PFSK-1 (cell line): Measurements from ENCODE around the gene FYCO1.

Source experiments
- FOXP2 ChIP-seq: optimal IDR thresholded peaks from 2 replicates; pipeline ENCODE3; 2011; ENCODE audit warnings: borderline replicate concordance, control low read depth, inconsistent platforms; ENCODE audit not compliant: insufficient read depth; ENCODE audit errors: extremely low read length, extremely low read depth
- POLR2AphosphoS5 ChIP-seq: IDR thresholded peaks from 2 replicates; pipeline ENCODE4 v1.6.1; 2012; ENCODE audit warnings: low read depth, mild to moderate bottlenecking, control low read depth, low read length, moderate library complexity
- REST ChIP-seq, 2 experiments: IDR thresholded peaks; 2 replicates each; pipeline versions ENCODE4 v1.6.1 to v1.8.0; 2011 to 2012; ENCODE audit warnings: low read depth in 2 of 2, low read length in 2 of 2, control low read depth in 1 of 2, inconsistent platforms in 1 of 2, mild to moderate bottlenecking in 1 of 2, moderate library complexity in 1 of 2; ENCODE audit not compliant: insufficient read depth in 1 of 2
- SIN3A ChIP-seq: IDR thresholded peaks from 2 replicates; pipeline ENCODE4 v1.6.1; 2012; ENCODE audit warnings: mild to moderate bottlenecking, low read length, moderate library complexity, borderline replicate concordance; ENCODE audit not compliant: insufficient read depth
- TAF1 ChIP-seq: IDR thresholded peaks from 2 replicates; pipeline ENCODE4 v1.6.1; 2012; ENCODE audit warnings: low read length, control low read depth, borderline replicate concordance; ENCODE audit not compliant: insufficient read depth

The FYCO1 gene

DNA sequence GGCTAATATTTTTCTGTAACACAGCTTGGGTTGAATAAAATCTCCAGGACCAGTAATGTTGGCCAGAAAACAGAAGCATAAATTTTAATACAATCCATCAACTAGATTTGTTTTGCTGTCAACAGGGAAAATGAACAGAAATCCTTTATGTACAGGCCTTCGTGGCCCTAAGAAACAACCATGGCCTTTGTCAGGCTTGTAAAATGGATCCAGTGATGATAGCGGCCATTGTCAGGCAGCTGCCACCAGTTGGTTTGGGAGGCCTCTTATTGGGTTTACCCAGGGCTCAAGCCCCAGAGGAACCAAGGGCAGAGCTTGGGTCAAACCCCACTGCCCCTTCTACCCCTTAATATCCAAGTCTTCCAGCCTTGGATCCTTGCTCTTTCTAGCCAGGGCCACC, 5.6 kb upstream of the FYCO1 start:
- TF ChIP-seq POLR2AphosphoS5 (no peak), FOXP2 (no peak), TAF1 (no peak), SIN3A (no peak), REST (IDR thresholded peaks at IDR 0.05; ENCODE audit: insufficient read depth in 1 of 2, low read depth in 2 of 2, low read length in 2 of 2) (no peak)

- TF ChIP-seq SIN3A = no peak
- TF ChIP-seq TAF1 = no peak
- TF ChIP-seq FOXP2 = no peak
- TF ChIP-seq REST (IDR thresholded peaks at IDR 0.05; ENCODE audit: insufficient read depth in 1 of 2, low read depth in 2 of 2, low read length in 2 of 2) = no peak
- TF ChIP-seq POLR2AphosphoS5 = no peak
Measured at GRCh38 chr3:45997942-45998341, 2.3 kb upstream of the FYCO1 start.

DNA sequence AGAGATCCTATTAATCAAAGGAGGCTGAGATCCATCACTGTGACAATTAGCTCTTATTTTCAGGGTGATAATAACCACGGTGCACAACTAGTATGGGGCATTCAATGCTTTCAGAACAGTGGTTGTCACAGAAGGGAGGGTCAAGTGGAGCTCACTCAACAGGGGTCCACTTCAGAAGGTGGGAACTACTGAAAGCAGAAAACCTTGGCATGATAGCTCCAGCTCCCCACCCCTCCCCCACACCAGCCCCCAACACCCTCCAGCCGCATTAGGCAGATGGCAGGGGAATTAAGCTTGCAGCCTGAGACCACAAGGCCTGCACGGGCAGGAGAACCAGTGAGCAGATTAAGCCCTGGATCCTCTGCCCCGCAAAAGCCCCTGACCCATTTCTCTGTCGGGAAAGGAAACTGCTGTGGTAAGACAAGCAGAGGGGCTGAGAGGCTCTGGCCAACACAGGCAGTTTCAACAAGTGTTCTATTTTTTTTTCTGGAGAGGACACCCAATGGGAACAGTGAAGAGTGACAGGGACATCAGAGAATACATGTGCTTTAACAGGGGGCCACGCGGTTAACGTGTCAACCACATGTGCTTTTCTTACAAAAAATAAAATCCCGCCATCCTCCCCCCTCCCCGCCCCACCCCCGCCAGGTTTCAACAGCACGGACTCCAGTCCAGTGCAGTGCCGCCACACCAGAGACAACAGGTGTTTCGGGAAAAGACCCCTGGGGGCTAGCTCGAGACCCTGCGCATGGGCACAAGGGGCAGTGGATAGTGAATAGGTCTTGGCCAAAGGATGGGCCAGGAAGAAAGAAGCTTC, 997 bp downstream of the FYCO1 start:
- no peak for TF ChIP-seq POLR2AphosphoS5
- no peak for TF ChIP-seq SIN3A
- TF ChIP-seq REST (IDR thresholded peaks at IDR 0.05; ENCODE audit: insufficient read depth in 1 of 2, low read depth in 2 of 2, low read length in 2 of 2) = no peak
- no peak for TF ChIP-seq TAF1
- TF ChIP-seq FOXP2 = no peak

DNA sequence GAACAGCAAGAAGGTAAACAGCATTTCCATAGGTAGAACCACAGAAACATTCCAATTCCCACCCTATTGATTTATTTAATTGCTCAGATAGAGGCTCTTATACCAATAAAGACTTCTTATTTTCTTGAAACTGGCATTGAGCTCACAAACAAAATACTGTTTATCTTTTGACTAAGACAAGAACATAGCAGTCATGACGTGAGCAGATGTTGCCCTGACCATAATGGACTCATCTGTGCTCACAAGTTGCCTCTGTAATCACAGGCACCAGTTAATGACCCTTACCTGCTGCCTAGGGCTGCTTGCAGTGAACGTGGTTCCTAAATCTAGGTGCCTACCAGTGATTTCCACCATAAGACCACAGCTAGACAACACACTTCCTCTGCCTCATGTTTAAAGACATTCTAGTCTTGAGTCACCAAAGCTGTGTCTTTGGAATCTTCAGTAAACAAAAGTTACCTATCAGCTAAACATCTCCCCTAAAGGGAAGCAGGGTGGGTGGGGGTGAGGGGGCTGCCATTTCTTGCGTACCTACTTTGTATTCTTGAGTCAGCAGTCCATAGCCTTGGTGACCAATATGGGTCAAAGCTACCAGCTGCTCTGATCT, 2.1 kb downstream of the FYCO1 start:
- TF ChIP-seq REST (IDR thresholded peaks at IDR 0.05; ENCODE audit: insufficient read depth in 1 of 2, low read depth in 2 of 2, low read length in 2 of 2) (no peak), TAF1 (no peak), FOXP2 (no peak), SIN3A (no peak), POLR2AphosphoS5 (no peak)
